Lower leg skin (tissue), 4 donors: ENCODE results near the gene OIT3. TPM values are rescaled to one million over a fixed set of nuclear protein-coding genes. Genes with fewer than 3 reads are reported as not detected.
"Not testable (repeated sequence)": the region's sequence is repeated elsewhere in the genome, so short reads cannot be mapped to it uniquely, and the experiment has no call there.

Source experiments
- DNase-seq, 2 donors: peaks; one replicate each; pipeline ENCODE4 v3.0.0-alpha.2; 2019; ENCODE audit warnings: low spot score in 2 of 2
- H3K4me3 ChIP-seq: fragments of 200-600 bp; sonication (generic); 2 replicates; pipeline ENCODE4 v1.5.1; 2017; ENCODE audit warnings: mild to moderate bottlenecking, low read depth; ENCODE audit not compliant: poor library complexity, severe bottlenecking
- CTCF ChIP-seq, 3 donors: fragments of 450-650 bp; IDR thresholded peaks; one replicate each; pipeline ENCODE4 v1.5.1; 2016; ENCODE audit warnings: antibody characterized with exemption in 3 of 3, mild to moderate bottlenecking in 3 of 3, moderate library complexity in 2 of 3
- POLR2A ChIP-seq, 2 donors: fragments of 450-650 bp; IDR thresholded peaks; one replicate each; pipeline ENCODE4 v1.6.1; 2016 to 2017; ENCODE audit warnings: antibody characterized with exemption in 2 of 2, mild to moderate bottlenecking in 1 of 2, moderate library complexity in 1 of 2
- WGBS, 2 donors: methylation state at CpG; one replicate each; pipeline ENCODE4 v1.1.5; 2018; 5-methylcytosine and 5-hydroxymethylcytosine counted together
- intact Hi-C: fragments of 100-400 bp; cut with DNase I; formaldehyde crosslinking; loops from one replicate; pipeline ENCODE4 v1.15.0; 2023; ENCODE audit warnings: low total_unique reads
- total RNA-seq, 4 donors: library from RNA; depleted of rRNA; stranded (reverse); fragments of >200 nt; gene quantifications; one replicate each; pipeline ENCODE4 v1.1.0, GENCODE V29; 2016

OIT3 gene
- total RNA-seq, 4 donors from 2014 or later: not detected

GRCh38 chr10:72889391-72889831, 4.1 kb upstream of the OIT3 start:
- intact Hi-C loops: no loop called here
- WGBS, 2 donors: 30% methylated on average over 6 of the region's 6 CpGs
- H3K4me3 ChIP-seq: no peak overlapping the region
- no peak for TF ChIP-seq CTCF (IDR thresholded peaks at IDR 0.05)
- TF ChIP-seq POLR2A (IDR thresholded peaks at IDR 0.05): no peak
- DNase-seq: peak in 1 of 2 donors; percentile 68

GRCh38 chr10:72890086-72890485, 3.5 kb upstream of the OIT3 start:
- TF ChIP-seq POLR2A (IDR thresholded peaks at IDR 0.05): no peak
- TF ChIP-seq CTCF (IDR thresholded peaks at IDR 0.05): no peak
- intact Hi-C loops: no loop called here
- no peak for DNase-seq
- no peak overlapping the region for H3K4me3 ChIP-seq
- 83 to 86% methylated on average over 2 of the region's 2 CpGs for WGBS, 2 donors

GRCh38 chr10:72895236-72895850, 1.8 kb downstream of the OIT3 start:
- intact Hi-C loops: no loop called here
- DNase-seq: no peak
- WGBS, 2 donors: 76 to 77% methylated on average over 11 of the region's 11 CpGs
- no peak overlapping the region for H3K4me3 ChIP-seq
- TF ChIP-seq POLR2A (IDR thresholded peaks at IDR 0.05) (no peak), CTCF (IDR thresholded peaks at IDR 0.05) (no peak)

GRCh38 chr10:72898616-72899015, 5.1 kb downstream of the OIT3 start:
- no peak for DNase-seq
- intact Hi-C loops: no loop called here
- WGBS, 2 donors: 78 to 83% methylated on average over 10 of the region's 10 CpGs
- no peak overlapping the region for H3K4me3 ChIP-seq
- TF ChIP-seq CTCF (IDR thresholded peaks at IDR 0.05) (no peak), POLR2A (IDR thresholded peaks at IDR 0.05) (no peak)

GRCh38 chr10:72899545-72899944, 6.0 kb downstream of the OIT3 start:
- WGBS, 2 donors: 85 to 93% methylated on average over 1 of the region's 1 CpG
- intact Hi-C loops: no loop called here
- DNase-seq: no peak
- no peak overlapping the region for H3K4me3 ChIP-seq
- TF ChIP-seq CTCF (IDR thresholded peaks at IDR 0.05): no peak
- TF ChIP-seq POLR2A (IDR thresholded peaks at IDR 0.05): no peak

- H3K4me3 ChIP-seq, DNase-seq, intact Hi-C loops: not testable (repeated sequence)
- WGBS, 2 donors: 91% methylated on average over 15 of the region's 15 CpGs
These were observed 10.5 kb downstream of the OIT3 start for GRCh38 chr10:72903941-72904446.
